Measurements from ENCODE around the gene FAM236C. TPM values are rescaled to one million over a fixed set of nuclear protein-coding genes. Genes with fewer than 3 reads are reported as not detected.
"Not testable (repeated sequence)": the region's sequence is repeated elsewhere in the genome, so short reads cannot be mapped to it uniquely, and the experiment has no call there.

Gene FAM236C
- total and polyA plus RNA-seq, 4 donors = not detected

DNA sequence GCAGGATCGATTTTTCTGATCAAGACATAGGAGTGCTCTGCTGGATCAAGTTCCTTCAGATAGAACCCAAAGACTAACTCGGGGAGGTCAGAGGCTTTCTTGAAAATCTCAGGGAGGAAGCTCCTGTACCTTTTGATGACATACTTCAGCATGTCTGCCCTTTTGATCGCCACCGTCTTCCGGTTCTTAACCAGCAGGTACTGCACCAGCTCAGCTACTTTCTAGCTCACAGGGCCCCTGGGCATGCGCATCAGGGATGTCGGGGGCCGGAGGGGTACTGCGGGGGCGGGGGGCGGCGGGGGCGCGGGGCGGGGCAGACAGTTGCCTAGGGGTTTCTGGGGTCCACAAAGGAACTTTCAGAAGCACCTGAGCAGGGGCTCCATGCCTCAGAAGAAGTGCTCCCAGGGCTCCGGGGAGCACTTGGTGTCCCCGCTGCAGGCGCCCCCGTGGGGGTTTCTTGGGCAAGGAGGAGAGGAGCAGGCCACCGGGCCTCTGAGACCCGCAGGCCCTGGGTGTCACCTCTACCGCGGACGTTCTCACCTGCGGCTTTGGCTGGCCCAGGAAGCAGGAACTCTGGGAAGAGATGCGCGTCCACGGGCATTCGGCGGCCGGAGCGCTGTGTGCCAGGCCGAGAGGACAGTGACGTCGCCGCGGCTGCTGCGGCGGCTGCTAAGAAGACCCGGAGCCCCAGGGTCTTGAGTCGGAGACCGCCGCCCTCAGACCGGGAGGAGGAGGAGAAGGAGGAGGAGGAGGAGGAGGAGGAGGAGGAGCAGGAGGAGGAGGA lies 30.8 kb downstream of the FAM236C start:
- WGBS, 2 donors = no CpG with 5 or more reads among the region's 44 CpGs
- H3K9me3 ChIP-seq (ENCODE audit: control insufficient read depth, low read length); intact Hi-C loops (cut with DNase I); DNase-seq; H3K27me3 ChIP-seq (ENCODE audit: control insufficient read depth in 1 of 2, insufficient read depth in 2 of 2, low read length in 1 of 2); H3K4me3 ChIP-seq (ENCODE audit: low read length in 2 of 2); H3K4me1 ChIP-seq (ENCODE audit: control insufficient read depth in 1 of 2, insufficient read depth in 2 of 2, low read length in 2 of 2); ATAC-seq (ENCODE audit: low FRiP score); H3K36me3 ChIP-seq (ENCODE audit: control insufficient read depth in 1 of 2, insufficient read depth in 2 of 2, low read length in 1 of 2); H3K27ac ChIP-seq (ENCODE audit: low read depth in 1 of 2, low read length in 2 of 2): not testable (repeated sequence)

DNA sequence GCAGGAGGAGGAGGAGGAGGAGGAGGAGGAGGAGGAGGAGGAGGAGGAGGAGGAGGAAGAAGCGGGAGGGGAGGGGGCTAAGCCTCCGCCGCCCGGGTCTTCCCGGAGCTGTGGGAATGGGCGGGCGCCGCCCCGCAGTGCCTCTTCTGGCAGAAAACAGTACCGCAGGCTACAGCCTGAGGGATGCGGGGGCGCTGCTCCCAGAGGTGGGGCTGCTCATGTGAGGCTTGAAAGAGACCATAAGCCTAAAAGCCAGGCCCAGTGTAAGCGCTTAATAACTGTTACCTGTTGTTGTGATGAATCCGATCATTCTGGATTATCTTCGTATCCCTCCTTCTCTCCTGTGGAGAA lies 31.4 kb downstream of the FAM236C start, which contains the start of gene DMRTC1:
Gene DMRTC1 (minus strand): TSS at position 19 of the 351 bp plus-strand sequence. CDS start 68,143 bp downstream, outside the sequence.
- DNase-seq; ATAC-seq (ENCODE audit: low FRiP score); H3K9me3 ChIP-seq (ENCODE audit: control insufficient read depth, low read length); H3K4me1 ChIP-seq (ENCODE audit: control insufficient read depth in 1 of 2, insufficient read depth in 2 of 2, low read length in 2 of 2); H3K27me3 ChIP-seq (ENCODE audit: control insufficient read depth in 1 of 2, insufficient read depth in 2 of 2, low read length in 1 of 2); H3K27ac ChIP-seq (ENCODE audit: low read depth in 1 of 2, low read length in 2 of 2); H3K4me3 ChIP-seq (ENCODE audit: low read length in 2 of 2); H3K36me3 ChIP-seq (ENCODE audit: control insufficient read depth in 1 of 2, insufficient read depth in 2 of 2, low read length in 1 of 2); intact Hi-C loops (cut with DNase I): not testable (repeated sequence)
- WGBS, 2 donors = no CpG with 5 or more reads among the region's 15 CpGs

- not testable (repeated sequence) for ATAC-seq (ENCODE audit: low FRiP score)
Observed at GRCh38 chrX:72959971-72960370, 47.6 kb downstream of the FAM236C start.

More at GRCh38 chrX:72959971-72960370, 47.6 kb downstream of the FAM236C start:
- intact Hi-C loops (cut with DNase I); H3K4me3 ChIP-seq (ENCODE audit: low read length in 2 of 2); H3K36me3 ChIP-seq (ENCODE audit: control insufficient read depth in 1 of 2, insufficient read depth in 2 of 2, low read length in 1 of 2); H3K4me1 ChIP-seq (ENCODE audit: control insufficient read depth in 1 of 2, insufficient read depth in 2 of 2, low read length in 2 of 2); H3K9me3 ChIP-seq (ENCODE audit: control insufficient read depth, low read length); H3K27ac ChIP-seq (ENCODE audit: low read depth in 1 of 2, low read length in 2 of 2); H3K27me3 ChIP-seq (ENCODE audit: control insufficient read depth in 1 of 2, insufficient read depth in 2 of 2, low read length in 1 of 2); DNase-seq: not testable (repeated sequence)
- WGBS, 2 donors = no CpG with 5 or more reads among the region's 9 CpGs

Other genes with a start within 250 kb of the FAM236C start
- gene PHKA1, start 198.3 kb upstream of the FAM236C start, total RNA-seq = 10 to 100 TPM in 1 of 2 donors, 1 to 10 TPM in 1; 8.1 to 10.6 TPM
- 10 to 100 TPM in 1 of 2 donors, 1 to 10 TPM in 1; 3.0 to 10.4 TPM for gene PHKA1, start 198.3 kb upstream of the FAM236C start, polyA plus RNA-seq
- under 1 TPM in 1 of 2 donors, not detected in 1; 0.63 TPM for gene DMRTC1B, start 135.7 kb upstream of the FAM236C start, total RNA-seq
- not detected for gene DMRTC1B, start 135.7 kb upstream of the FAM236C start, polyA plus RNA-seq
- gene FAM236B, start 130.0 kb upstream of the FAM236C start, total RNA-seq = not detected
- gene FAM236B, start 130.0 kb upstream of the FAM236C start, polyA plus RNA-seq = not detected
- gene FAM236D, start 104.4 kb upstream of the FAM236C start, total RNA-seq = not detected
- gene FAM236D, start 104.4 kb upstream of the FAM236C start, polyA plus RNA-seq = not detected
- gene FAM236A, start 25.6 kb downstream of the FAM236C start, total RNA-seq = not detected
- not detected for gene FAM236A, start 25.6 kb downstream of the FAM236C start, polyA plus RNA-seq
- not detected for gene DMRTC1, start 31.2 kb downstream of the FAM236C start, total RNA-seq
- gene DMRTC1, start 31.2 kb downstream of the FAM236C start, polyA plus RNA-seq = not detected
- not detected for gene PABPC1L2B, start 90.3 kb downstream of the FAM236C start, total RNA-seq
- gene PABPC1L2B, start 90.3 kb downstream of the FAM236C start, polyA plus RNA-seq = not detected
- not detected for gene PABPC1L2A, start 166.9 kb downstream of the FAM236C start, total RNA-seq
- not detected for gene PABPC1L2A, start 166.9 kb downstream of the FAM236C start, polyA plus RNA-seq